Measurements from ENCODE around the gene PRG2. TPM values are rescaled to one million over a fixed set of nuclear protein-coding genes. Genes with fewer than 3 reads are reported as not detected.

The PRG2 gene
- total and polyA plus RNA-seq, 2 of the 13 experiments (the other 11 are each of a cell fraction or from before 2014, with no cell fraction given): not detected

DNA sequence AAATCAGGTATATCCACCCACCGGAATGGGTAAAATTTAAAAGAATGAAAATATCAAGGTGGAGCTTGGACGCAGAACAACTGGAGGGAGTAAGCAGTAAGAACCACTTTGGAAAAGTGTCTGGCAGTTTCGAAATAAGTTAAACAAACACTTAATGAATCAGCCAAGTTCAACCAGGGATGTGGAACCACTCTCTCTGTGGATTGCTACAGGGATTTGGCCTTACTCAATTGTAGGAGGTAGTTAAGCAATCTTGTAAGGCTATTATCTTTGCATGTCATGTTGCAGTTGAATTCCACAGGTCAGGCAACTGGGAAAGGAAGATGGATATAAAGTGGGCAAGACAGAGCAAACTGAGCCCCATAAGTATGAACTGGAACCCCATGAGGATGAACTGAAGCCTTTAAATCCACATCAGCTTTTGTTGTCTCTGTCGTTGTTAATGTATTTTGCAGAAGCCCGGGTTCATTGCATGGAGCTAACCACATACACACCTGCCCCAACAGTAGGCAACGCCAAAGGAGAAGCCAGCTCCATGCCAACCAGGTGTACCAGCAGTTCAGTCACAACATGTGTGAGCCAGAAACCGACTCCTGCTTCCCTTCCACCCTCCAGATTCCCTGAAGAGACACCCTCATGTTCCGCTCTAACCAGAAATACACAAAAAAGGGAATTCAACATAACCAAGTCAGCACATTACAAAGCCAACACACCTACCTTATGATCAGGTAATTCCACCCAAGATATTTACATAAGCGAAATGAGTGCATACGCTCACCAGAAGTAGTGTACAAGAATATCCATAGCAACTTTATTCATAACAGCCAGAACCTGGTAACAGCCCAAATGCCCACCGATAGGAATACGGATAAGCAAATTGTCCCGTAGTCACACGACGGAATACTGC, 44.4 kb upstream of the PRG2 start (continued):
- TF ChIP-seq, protein P1, sequence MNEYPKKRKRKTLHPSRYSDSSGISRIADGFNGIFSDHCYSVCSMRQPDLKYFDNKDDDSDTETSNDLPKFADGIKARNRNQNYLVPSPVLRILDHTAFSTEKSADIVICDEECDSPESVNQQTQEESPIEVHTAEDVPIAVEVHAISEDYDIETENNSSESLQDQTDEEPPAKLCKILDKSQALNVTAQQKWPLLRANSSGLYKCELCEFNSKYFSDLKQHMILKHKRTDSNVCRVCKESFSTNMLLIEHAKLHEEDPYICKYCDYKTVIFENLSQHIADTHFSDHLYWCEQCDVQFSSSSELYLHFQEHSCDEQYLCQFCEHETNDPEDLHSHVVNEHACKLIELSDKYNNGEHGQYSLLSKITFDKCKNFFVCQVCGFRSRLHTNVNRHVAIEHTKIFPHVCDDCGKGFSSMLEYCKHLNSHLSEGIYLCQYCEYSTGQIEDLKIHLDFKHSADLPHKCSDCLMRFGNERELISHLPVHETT (CRISPR knock-in tag; conservative IDR thresholded peaks at IDR 0.05): no peak
- TF ChIP-seq ZNF850 (CRISPR knock-in tag; conservative IDR thresholded peaks at IDR 0.05) (no peak), SNRNP70 (IDR thresholded peaks at IDR 0.05; ENCODE audit: low read depth, low read length) (no peak), MTF1 (CRISPR knock-in tag; IDR thresholded peaks at IDR 0.05) (no peak), ZNF251 (CRISPR knock-in tag; IDR thresholded peaks at IDR 0.05) (no peak), ZNF281 (CRISPR knock-in tag; IDR thresholded peaks at IDR 0.05; ENCODE audit: borderline replicate concordance) (peak; percentile 65; the same call in 1 of the 2 replicates), CHD2 (IDR thresholded peaks at IDR 0.05; ENCODE audit: low read depth, low read length) (no peak), MED1 (CRISPR knock-in tag; IDR thresholded peaks at IDR 0.05) (peak; percentile 89), IRF2 (CRISPR knock-in tag; IDR thresholded peaks at IDR 0.05) (peak; percentile 73), FOXK1 (CRISPR knock-in tag; IDR thresholded peaks at IDR 0.05; ENCODE audit: borderline replicate concordance, low read depth) (peak; percentile 79; the same call in 1 of the 2 replicates), E2F2 (CRISPR knock-in tag; IDR thresholded peaks at IDR 0.05; ENCODE audit: borderline replicate concordance) (no peak), ARNTL (CRISPR knock-in tag; IDR thresholded peaks at IDR 0.05) (no peak), DPF2 (CRISPR knock-in tag; IDR thresholded peaks at IDR 0.05; ENCODE audit: borderline replicate concordance, low read depth) (peak; percentile 76), RFX5 (IDR thresholded peaks at IDR 0.05; ENCODE audit: low read depth, low read length) (no peak)
- TF ChIP-seq, protein P2, sequence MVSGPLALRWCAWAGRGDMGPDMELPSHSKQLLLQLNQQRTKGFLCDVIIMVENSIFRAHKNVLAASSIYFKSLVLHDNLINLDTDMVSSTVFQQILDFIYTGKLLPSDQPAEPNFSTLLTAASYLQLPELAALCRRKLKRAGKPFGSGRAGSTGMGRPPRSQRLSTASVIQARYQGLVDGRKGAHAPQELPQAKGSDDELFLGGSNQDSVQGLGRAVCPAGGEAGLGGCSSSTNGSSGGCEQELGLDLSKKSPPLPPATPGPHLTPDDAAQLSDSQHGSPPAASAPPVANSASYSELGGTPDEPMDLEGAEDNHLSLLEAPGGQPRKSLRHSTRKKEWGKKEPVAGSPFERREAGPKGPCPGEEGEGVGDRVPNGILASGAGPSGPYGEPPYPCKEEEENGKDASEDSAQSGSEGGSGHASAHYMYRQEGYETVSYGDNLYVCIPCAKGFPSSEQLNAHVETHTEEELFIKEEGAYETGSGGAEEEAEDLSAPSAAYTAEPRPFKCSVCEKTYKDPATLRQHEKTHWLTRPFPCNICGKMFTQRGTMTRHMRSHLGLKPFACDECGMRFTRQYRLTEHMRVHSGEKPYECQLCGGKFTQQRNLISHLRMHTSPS (CRISPR knock-in tag; IDR thresholded peaks at IDR 0.05; ENCODE audit: low read depth): 0 out of 2 replicates have a peak, but pooled peaks have one; percentile 25
- TF ChIP-seq, protein P3, sequence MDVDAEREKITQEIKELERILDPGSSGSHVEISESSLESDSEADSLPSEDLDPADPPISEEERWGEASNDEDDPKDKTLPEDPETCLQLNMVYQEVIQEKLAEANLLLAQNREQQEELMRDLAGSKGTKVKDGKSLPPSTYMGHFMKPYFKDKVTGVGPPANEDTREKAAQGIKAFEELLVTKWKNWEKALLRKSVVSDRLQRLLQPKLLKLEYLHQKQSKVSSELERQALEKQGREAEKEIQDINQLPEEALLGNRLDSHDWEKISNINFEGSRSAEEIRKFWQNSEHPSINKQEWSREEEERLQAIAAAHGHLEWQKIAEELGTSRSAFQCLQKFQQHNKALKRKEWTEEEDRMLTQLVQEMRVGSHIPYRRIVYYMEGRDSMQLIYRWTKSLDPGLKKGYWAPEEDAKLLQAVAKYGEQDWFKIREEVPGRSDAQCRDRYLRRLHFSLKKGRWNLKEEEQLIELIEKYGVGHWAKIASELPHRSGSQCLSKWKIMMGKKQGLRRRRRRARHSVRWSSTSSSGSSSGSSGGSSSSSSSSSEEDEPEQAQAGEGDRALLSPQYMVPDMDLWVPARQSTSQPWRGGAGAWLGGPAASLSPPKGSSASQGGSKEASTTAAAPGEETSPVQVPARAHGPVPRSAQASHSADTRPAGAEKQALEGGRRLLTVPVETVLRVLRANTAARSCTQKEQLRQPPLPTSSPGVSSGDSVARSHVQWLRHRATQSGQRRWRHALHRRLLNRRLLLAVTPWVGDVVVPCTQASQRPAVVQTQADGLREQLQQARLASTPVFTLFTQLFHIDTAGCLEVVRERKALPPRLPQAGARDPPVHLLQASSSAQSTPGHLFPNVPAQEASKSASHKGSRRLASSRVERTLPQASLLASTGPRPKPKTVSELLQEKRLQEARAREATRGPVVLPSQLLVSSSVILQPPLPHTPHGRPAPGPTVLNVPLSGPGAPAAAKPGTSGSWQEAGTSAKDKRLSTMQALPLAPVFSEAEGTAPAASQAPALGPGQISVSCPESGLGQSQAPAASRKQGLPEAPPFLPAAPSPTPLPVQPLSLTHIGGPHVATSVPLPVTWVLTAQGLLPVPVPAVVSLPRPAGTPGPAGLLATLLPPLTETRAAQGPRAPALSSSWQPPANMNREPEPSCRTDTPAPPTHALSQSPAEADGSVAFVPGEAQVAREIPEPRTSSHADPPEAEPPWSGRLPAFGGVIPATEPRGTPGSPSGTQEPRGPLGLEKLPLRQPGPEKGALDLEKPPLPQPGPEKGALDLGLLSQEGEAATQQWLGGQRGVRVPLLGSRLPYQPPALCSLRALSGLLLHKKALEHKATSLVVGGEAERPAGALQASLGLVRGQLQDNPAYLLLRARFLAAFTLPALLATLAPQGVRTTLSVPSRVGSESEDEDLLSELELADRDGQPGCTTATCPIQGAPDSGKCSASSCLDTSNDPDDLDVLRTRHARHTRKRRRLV (CRISPR knock-in tag; IDR thresholded peaks at IDR 0.05): no peak
